OCI-LY1 (cell line): Measurements from ENCODE around the gene UNCX.
"Not testable (repeated sequence)": the region's sequence is repeated elsewhere in the genome, so short reads cannot be mapped to it uniquely, and the experiment has no call there.

ENCODE experiments used
- H2AFZ ChIP-seq: fragments of 200-600 bp; sonication (generic), shearing (Covaris generic); 2 replicates; pipeline ENCODE4 v1.6.0; 2014; ENCODE audit warnings: antibody characterized with exemption, mild to moderate bottlenecking, low read length
- H3F3A ChIP-seq: fragments of 200-600 bp; sonication (generic), shearing (Covaris generic); 2 replicates; pipeline ENCODE4 v1.6.0; 2014; ENCODE audit warnings: mild to moderate bottlenecking, antibody characterized with exemption, low read length, moderate library complexity; ENCODE audit not compliant: insufficient read depth
- H3K27ac ChIP-seq: fragments of 200-600 bp; sonication (generic); 2 replicates; pipeline ENCODE4 v1.5.1; 2014; ENCODE audit warnings: low read length, mixed run types, mild to moderate bottlenecking, low read depth; ENCODE audit not compliant: poor library complexity, severe bottlenecking
- H3K27me3 ChIP-seq: fragments of 200-600 bp; sonication (generic); 2 replicates; pipeline ENCODE4 v1.6.0; 2014; ENCODE audit warnings: antibody characterized with exemption, mild to moderate bottlenecking, low read length, moderate library complexity; ENCODE audit not compliant: insufficient read depth
- H3K36me3 ChIP-seq: fragments of 200-600 bp; sonication (generic); 2 replicates; pipeline ENCODE4 v1.6.1; 2014; ENCODE audit warnings: mild to moderate bottlenecking, antibody characterized with exemption, low read length, moderate library complexity, mixed read lengths; ENCODE audit not compliant: insufficient read depth
- H3K4me1 ChIP-seq: fragments of 200-600 bp; sonication (generic); 2 replicates; pipeline ENCODE4 v1.5.1; 2014; ENCODE audit warnings: mild to moderate bottlenecking, low read length, moderate library complexity; ENCODE audit not compliant: insufficient read depth, severe bottlenecking
- H3K4me2 ChIP-seq: fragments of 200-600 bp; sonication (generic), shearing (Covaris generic); 2 replicates; pipeline ENCODE4 v1.6.1; 2014; ENCODE audit warnings: low read length
- H3K4me3 ChIP-seq: fragments of 200-600 bp; sonication (generic); 2 replicates; pipeline ENCODE4 v1.5.1; 2014; ENCODE audit warnings: low read length, low read depth, mild to moderate bottlenecking, mixed read lengths; ENCODE audit not compliant: poor library complexity, severe bottlenecking
- H3K79me2 ChIP-seq: fragments of 200-600 bp; shearing (Covaris generic); 2 replicates; pipeline ENCODE4 v1.6.1; 2016; ENCODE audit warnings: mixed run types, low read length, mixed read lengths; ENCODE audit not compliant: insufficient read depth
- H3K9ac ChIP-seq: fragments of 200-600 bp; sonication (generic), shearing (Covaris generic); 2 replicates; pipeline ENCODE4 v1.6.1; 2014; ENCODE audit warnings: mild to moderate bottlenecking, low read length, mixed read lengths
- H3K9me2 ChIP-seq: fragments of 200-600 bp; sonication (generic), shearing (Covaris generic); 2 replicates; pipeline ENCODE4 v1.6.1; 2014; ENCODE audit warnings: low read depth, mild to moderate bottlenecking, low read length, mixed read lengths
- H3K9me3 ChIP-seq: fragments of 200-600 bp; shearing (Covaris generic); 2 replicates; pipeline ENCODE4 v1.6.1; 2014; ENCODE audit warnings: low read length, mixed read lengths
- H4K20me1 ChIP-seq: fragments of 200-600 bp; sonication (generic), shearing (Covaris generic); 2 replicates; pipeline ENCODE4 v1.6.0; 2016; ENCODE audit warnings: mild to moderate bottlenecking, low read length; ENCODE audit not compliant: insufficient read depth
- CTCF ChIP-seq: fragments of 200-600 bp; sonication (generic), shearing (Covaris generic); IDR thresholded peaks from 2 replicates; pipeline ENCODE4 v1.5.1; 2017; ENCODE audit warnings: mild to moderate bottlenecking, antibody characterized with exemption, low read length, moderate library complexity, mixed read lengths
- EZH2 ChIP-seq: fragments of 200-600 bp; sonication (generic), shearing (Covaris generic); IDR thresholded peaks from 2 replicates; pipeline ENCODE4 v1.8.0; 2017; ENCODE audit warnings: borderline replicate concordance, mixed run types, mild to moderate bottlenecking, antibody characterized with exemption, low read length, moderate library complexity, mixed read lengths

Gene UNCX

GRCh38 chr7:1189986-1190772, 42.5 kb upstream of the UNCX start:
- Histone ChIP-seq H3K36me3 (no peaks in the 10 kb centered on the region; the same call in 1 of the 2 replicates), H3F3A (no peaks in the 10 kb centered on the region), H4K20me1 (no peaks in the 10 kb centered on the region), H3K27me3 (peaks cover 10% of the 10 kb centered on the region; the same call in 1 of the 2 replicates), H3K4me2 (no peak overlapping the region), H3K4me3 (no peak overlapping the region), H3K27ac (no peak overlapping the region), H3K4me1 (no peaks in the 10 kb centered on the region), H3K9me2 (no peaks in the 10 kb centered on the region), H2AFZ (no peak overlapping the region), H3K9me3 (no peaks in the 10 kb centered on the region), H3K9ac (no peak overlapping the region), H3K79me2 (no peaks in the 10 kb centered on the region)
- TF ChIP-seq EZH2 = no peak
- TF ChIP-seq CTCF = no peak

DNA sequence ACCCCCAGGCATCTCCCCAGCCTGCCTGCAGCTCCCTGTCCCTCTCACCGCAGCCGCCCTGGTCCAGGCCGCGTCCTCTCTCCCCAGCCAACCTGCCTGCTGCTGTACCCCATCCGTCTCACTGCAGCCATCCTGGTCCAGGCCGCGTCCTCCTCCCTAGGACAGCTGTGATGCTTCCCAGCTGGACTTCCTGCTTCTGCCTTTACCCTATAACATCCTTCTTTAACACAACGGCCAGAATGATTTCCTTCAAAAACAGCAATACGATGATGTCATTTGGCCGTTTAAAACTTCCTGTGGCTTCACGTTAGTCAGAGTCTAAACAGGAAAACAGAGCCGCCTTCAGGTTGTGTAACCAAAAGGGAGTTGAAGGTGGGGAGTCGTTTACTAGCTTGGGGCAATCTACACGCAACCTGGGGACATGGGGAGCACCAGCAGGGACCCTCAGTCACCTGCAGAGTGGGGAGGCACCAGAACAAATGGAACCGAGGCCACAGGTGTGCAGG, 40.4 kb upstream of the UNCX start:
- no peak overlapping the region for H3K4me3 ChIP-seq
- no peaks in the 10 kb centered on the region for H3K9me3 ChIP-seq
- no peak overlapping the region for H3K27ac ChIP-seq
- no peak overlapping the region for H3K4me2 ChIP-seq
- H4K20me1 ChIP-seq = no peaks in the 10 kb centered on the region
- H3K79me2 ChIP-seq = no peaks in the 10 kb centered on the region
- H3K27me3 ChIP-seq = peaks cover 7% of the 10 kb centered on the region; the same call in 1 of the 2 replicates
- no peaks in the 10 kb centered on the region for H3F3A ChIP-seq
- H3K9me2 ChIP-seq = no peaks in the 10 kb centered on the region
- H3K4me1 ChIP-seq = no peaks in the 10 kb centered on the region
- H3K9ac ChIP-seq = no peak overlapping the region
- TF ChIP-seq CTCF = no peak
- no peak for TF ChIP-seq EZH2
- no peak overlapping the region for H2AFZ ChIP-seq
- H3K36me3 ChIP-seq = no peaks in the 10 kb centered on the region; the same call in 1 of the 2 replicates

DNA sequence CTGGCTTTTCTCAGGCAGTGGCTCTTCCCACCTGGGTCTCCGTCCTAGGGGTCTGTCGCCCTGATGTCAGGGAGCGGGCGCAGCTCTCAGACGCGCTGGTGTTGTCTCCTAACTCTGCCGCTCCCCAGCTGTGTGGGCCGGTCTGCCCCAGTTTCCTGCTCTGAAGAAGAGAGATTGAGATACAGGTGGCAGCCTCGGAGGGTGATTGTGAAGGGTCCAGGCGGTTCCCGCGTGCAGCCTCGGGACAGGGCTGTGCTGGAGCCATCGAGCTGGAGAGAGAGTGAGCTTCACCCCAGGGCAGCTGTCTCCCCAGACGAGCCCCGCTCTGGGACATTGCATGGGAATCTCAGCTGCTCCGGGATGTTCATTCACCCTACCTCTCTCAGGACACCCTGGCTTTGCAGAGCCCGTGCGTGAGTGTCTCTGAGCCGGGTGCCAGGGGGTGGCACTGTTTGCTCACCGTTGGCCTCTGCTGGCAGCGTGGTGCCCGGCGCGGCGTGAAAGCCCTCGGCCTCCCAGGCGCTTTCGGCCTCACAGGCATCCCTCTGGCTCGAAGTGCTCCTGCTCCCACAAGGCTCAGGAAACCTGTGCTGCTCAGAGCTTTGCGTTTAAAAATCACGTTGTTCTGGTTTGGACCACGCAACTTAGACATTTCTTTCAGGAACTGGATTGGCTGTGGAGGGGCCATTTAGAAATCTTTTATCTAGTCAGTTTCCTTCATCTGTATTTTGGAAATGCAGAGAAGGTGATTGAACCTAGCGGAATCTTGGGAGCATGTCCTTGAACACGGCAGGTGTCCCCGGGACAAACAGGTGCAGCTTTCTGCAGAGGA, 38.9 kb upstream of the UNCX start:
- H3K9ac ChIP-seq = no peak overlapping the region
- H2AFZ ChIP-seq = no peak overlapping the region
- H3K9me2 ChIP-seq = no peaks in the 10 kb centered on the region
- no peaks in the 10 kb centered on the region for H4K20me1 ChIP-seq
- H3K27me3 ChIP-seq = peaks cover 7% of the 10 kb centered on the region; the same call in 1 of the 2 replicates
- no peak overlapping the region for H3K4me3 ChIP-seq
- no peaks in the 10 kb centered on the region for H3K4me1 ChIP-seq
- no peak overlapping the region for H3K27ac ChIP-seq
- no peaks in the 10 kb centered on the region for H3K9me3 ChIP-seq
- no peaks in the 10 kb centered on the region for H3K79me2 ChIP-seq
- H3F3A ChIP-seq = no peaks in the 10 kb centered on the region
- TF ChIP-seq CTCF (peak; percentile 66), EZH2 (no peak)
- H3K36me3 ChIP-seq = no peaks in the 10 kb centered on the region; the same call in 1 of the 2 replicates
- H3K4me2 ChIP-seq = no peak overlapping the region

DNA sequence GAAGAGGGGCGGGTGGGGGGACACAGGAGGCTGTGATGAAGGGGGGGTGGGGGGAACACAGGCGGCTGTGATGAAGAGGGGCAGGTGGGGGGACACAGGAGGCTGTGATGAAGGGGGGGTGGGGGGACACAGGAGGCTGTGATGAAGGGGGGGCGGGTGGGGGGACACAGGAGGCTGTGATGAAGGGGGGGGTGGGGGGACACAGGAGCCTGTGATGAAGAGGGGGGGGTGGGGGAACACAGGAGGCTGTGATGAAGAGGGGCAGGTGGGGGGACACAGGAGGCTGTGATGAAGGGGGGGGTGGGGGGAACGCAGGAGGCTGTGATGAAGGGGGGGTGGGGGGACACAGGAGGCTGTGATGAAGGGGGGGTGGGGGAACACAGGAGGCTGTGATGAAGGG, 36.2 kb upstream of the UNCX start:
- H4K20me1 ChIP-seq, H3K4me3 ChIP-seq, H3K27me3 ChIP-seq, H3K4me2 ChIP-seq, H3K79me2 ChIP-seq, H3K36me3 ChIP-seq, H3K9me3 ChIP-seq, H3K27ac ChIP-seq, H3F3A ChIP-seq, H2AFZ ChIP-seq, H3K4me1 ChIP-seq, H3K9ac ChIP-seq, H3K9me2 ChIP-seq: not testable (repeated sequence)
